HuH-7.5 (cell line): ENCODE measurements around the gene ZFP64.
A peak's percentile ranks its signal among the peaks of the same experiment; 100 is the strongest.
"Not testable (repeated sequence)": the region's sequence is repeated elsewhere in the genome, so short reads cannot be mapped to it uniquely, and the experiment has no call there.

Experiments used
- DNase-seq: peaks from one replicate; pipeline ENCODE4 v3.0.0; 2011; ENCODE audit warnings: low spot score

The ZFP64 gene

DNA sequence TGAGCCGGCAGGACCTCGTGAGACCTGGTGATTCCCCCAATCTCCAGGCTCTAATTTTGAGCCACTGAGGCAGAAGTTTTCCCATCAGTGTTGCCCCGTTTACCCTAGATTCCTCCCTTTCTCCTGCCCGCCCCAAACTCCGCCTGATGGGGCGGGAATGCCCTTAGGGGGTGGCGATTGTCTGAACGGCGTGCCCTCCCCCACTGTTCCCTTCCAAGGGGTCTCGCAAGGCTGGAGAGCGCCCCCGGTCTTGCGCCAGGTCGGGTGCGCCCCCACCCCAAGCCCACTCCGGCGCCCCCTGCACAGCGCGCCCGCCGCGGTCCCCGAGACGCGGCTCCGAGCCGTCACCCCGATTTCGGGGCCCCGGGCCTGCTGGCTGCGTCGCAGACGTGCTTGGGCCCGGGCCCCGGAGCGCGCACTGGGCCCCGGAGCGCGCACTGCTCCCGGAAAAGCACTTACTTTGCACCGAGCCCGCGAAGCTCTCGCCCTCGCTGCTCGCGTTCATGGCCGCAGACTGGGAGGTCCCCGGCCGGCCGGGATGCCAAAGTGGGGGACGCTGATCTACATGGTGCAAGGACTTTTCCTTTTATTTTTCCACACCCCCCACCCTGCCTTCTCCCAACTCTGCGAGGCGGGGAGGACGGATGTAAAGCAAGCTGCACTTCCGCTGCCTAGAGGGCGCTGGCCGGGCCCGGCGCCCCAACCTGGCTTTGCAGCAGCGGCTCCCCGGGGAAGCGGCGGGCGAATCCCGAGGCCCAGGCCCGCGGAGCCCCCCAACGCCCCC is at the start of gene ZFP64:
Gene ZFP64, minus strand, starts transcription at position 648 of the 784 bp plus-strand sequence. Its CDS starts 143 bp downstream, at position 505.
- DNase-seq, result peak; percentile 84

DNA sequence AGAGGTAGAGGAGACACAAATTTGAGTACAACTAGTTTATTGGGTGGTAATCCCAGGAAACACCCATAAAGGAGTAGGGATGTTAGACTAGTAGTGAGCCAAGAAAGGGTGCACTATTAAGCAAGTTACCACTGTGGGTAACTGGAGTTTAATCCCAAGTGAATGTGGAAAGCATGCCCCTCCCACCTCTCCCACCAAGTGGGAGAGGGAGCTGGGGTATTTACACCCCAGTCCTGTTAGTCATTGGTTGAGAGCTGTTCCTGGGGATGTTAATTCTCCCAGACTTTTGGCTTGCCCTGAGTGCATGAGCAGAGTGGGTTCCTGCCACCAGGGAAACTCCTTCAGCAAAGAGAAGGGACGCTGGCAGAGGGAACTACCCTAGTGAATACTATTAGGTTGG is 49.2 kb upstream of the ZFP64 start:
- no peak for DNase-seq

DNA sequence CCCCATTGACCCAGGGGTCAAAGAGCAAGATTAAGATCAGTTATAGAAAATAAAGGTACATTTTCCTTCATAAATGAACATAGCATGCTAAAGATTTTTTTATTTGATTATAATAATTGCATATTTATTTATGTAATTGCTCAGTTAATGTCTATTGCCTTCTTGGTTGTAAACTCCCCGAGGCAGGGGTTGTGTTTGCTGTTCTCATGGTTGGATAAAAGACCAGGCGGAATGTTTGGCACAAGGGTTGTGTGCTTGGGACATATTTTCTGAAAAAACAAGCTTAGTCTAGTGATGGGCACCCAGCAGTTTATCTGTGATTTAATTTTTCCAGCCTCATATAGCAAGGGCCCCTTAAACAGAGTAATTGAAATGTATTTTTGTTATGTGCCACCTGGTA is 47.5 kb upstream of the ZFP64 start:
- DNase-seq, result no peak

DNA sequence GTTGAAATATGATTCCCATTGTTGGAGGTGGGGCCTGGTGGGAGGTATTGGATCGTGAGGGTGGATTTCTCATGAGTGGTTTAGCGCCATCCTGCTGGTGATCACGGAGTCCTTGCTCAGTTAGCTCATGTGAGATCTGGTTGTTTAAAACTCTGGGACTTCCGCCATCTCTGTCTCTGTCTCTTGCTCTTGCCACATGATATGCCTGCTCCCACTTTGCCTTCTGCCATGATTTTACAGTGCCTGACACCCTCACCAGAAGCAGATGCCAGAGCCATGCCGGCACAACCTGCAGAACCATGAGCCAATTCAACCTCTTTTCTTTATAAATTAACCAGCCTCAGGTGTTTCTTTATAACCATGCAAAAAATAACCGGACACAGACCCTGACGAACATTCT is 44.7 kb upstream of the ZFP64 start:
- DNase-seq, result no peak

DNA sequence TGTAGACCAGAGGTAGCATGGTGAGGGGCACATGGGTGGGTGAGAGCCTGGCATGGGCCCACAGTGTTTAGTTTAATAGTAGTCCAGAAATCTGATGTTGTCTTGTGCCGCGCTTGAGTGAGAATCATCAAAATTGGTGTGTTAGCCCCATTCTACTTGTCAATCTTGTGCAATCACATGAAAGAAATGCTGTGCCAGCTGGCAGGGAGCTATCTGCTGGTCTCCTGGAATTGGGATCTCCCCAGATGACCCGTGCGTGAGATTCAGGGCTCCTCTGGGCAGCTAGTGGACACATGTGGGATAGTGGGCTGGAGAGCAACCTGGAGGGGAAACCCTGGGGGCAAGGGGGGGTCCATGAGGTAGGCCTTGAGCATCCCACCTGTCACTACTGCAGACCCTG is 43.5 kb upstream of the ZFP64 start:
- DNase-seq, result no peak

DNA sequence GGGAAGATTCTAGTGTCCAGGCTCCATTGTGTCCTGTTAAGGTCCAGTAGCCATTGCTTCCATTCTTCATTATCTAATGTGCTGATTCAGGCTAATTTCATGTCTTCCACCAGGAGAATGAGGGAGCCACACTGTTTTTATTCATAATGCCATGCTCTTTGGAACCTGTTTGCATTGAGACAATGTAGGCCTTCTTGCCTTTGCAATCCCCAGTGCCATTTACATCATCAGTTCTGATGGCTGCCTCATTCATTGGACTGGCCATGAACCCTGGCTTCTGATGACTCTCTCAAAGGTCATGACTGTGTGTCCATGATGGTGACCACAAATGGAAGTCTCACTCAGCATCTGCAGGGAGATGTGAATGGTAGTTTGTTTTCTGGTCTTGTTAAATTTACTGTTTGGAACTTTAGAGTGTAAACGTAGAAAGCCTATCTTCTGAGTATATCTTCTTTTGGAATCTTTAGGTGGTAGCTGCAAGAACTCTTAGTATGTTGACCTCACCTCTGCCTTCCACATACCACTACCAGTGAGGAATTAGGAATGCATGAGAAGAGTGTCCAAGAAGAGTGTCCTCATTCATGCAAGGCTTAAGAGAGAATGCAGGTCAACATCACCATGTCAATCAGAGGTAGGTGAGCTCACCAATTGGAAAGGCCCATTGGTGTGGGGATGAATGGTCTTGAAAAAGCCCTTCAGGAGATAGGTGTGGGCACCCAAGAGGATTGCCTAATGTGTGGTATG is 42.9 kb upstream of the ZFP64 start:
- no peak for DNase-seq

DNA sequence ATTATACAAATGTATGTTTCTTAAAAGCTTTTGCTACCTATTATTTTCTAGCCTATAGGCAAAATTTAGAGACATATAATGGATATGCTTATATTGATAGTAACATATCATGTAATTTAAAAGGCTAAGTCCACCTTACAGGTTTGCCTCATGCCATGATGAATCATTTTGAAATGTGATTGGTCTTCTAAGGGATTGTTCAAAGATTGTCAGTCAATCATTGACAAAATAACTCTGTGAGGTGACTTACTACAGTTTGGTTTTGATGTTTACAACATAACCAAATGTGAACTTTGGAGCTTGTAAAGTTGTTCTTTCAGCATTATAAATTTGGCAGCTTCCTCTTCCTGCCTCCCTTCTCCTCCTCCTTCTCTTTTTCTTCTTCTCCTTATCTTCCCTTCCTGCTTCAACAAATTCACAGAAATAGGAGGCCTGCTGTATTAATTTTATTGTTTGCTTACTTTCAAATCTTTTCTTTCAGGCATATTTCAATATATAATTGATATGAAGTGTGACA is 39.7 kb upstream of the ZFP64 start:
- DNase-seq, result peak; percentile 52

DNA sequence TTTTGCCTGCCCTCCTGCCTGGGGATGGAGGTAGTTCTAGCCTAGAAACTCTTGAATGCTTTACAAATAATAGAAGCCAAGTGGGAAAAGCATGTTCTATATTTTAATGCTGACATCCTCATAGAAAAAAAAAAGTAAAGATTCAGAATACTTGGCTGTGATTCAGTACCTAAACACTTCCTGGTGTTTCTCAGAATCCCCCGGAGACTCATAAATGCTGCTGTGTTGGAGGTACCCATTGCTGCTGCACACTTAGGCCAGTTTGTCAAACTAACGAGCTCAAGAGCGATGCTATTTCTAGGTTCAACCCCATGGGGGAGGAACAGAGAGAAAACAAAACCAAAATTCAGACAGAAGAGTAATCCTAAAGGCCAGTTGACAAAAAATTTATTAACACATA is 38.8 kb upstream of the ZFP64 start:
- no peak for DNase-seq

DNA sequence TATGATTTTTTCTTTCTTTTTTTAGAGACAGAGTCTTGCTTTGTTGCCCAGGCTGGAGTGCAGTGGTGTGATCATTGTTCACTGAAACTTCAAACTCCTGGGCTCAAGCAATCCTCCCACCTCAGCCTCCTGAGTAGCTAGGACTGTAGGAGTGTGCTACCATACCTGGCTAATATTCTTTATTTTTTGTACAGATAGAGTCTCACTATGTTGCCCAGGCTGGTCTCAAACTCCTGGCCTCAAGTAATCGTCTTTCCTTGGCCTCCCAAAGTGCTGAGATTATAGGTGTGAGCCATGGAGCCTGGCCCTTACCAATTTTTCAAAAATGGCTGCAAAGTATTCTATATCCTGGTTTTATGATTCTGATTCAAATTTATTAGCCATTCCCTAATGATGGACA is 37.8 kb upstream of the ZFP64 start:
- DNase-seq, result not testable (repeated sequence)

DNA sequence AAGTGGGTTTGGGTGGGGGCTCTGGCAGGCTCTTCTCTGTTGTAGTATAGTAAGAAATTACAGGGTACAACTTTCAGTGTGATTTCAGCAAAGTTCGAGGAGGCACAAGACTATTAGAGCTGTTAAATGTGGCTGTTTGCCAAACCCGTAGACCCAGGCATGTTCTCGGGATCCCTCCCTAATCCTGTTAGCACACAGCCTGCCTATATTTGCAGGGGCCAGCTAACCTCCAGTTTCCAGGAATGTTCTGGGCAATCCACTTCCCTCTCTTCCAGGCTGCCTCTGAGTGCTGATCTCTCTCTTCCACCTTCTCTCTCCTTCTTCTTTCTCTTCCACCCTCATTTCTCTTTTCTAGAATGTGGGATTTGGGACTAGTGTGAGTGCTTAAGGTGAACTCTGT is 34.8 kb upstream of the ZFP64 start:
- DNase-seq, result no peak

DNA sequence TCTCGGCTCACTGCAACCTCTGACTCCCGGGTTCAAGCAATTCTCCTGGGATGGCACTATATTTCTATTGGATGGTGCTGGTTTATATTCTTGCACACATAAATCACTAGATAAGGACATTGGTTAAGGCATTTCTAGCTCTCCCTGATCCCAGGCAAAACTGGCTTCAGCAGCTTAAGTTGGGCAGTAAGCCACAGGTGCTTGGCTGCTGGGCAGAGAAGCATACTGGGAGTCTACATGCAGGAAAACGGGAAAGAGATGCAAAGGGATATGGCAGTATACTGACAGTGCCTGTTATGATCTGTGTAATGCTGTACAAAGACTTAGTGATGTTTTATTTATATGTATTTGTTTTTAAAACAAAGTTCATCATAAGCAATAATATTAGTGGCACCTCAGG is 33.3 kb upstream of the ZFP64 start:
- DNase-seq, result no peak

DNA sequence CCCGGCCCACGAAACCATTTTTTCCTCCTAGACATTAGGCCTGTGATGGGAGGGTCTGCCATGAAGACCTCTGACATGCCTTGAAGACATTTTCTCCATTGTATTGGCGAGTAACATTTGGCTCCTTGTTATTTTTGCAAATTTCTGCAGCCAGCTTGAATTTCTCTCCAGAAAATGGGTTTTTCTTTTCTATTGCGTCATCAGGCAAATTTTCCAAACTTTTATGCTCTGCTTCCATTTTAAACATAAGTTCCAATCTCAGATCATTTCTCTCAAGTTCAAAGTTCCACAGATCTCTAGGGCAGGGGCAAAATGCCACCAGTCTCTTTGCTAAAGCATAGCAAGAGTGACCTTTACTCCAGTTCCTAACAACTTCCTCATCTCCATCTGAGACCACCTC is 29.8 kb upstream of the ZFP64 start:
- not testable (repeated sequence) for DNase-seq

DNA sequence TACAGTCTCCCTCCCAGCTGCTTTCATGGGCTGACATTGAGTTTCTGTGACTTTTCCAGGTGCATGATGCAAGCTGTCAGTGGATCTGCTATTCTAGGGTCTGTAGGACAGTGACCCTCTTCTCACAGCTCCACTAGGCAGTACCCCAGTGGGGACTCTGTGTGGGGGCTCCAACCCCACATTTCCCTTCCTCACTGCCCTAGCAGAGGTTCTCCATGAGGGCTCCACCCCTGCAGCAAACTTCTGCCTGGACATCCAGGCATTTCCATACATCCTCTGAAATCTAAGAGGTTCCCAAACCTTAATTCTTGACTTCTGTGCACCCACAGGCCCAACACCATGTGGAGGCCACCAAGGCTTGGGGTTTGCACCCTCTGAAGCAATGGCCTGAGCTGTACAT is 29.3 kb upstream of the ZFP64 start:
- DNase-seq, result not testable (repeated sequence)

DNA sequence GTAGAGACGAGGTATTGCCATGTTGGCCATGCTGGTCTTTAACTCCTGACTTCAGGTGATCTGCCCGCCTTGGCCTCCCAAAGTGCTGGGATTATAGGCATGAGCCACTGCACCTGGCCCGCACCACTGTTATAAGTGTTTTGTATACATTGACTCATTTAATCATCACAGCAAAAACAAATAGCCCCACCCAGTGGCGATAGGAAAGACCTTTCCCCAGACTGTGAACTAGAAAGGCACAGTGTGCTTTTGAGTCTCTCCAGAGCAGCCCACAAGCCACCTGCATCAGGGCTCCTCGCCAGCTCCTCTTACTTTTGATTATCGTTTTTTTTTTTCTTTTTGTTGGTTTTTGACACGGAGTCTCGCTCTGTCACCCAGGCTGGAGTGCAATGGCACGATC is 27.9 kb upstream of the ZFP64 start:
- no peak for DNase-seq

DNA sequence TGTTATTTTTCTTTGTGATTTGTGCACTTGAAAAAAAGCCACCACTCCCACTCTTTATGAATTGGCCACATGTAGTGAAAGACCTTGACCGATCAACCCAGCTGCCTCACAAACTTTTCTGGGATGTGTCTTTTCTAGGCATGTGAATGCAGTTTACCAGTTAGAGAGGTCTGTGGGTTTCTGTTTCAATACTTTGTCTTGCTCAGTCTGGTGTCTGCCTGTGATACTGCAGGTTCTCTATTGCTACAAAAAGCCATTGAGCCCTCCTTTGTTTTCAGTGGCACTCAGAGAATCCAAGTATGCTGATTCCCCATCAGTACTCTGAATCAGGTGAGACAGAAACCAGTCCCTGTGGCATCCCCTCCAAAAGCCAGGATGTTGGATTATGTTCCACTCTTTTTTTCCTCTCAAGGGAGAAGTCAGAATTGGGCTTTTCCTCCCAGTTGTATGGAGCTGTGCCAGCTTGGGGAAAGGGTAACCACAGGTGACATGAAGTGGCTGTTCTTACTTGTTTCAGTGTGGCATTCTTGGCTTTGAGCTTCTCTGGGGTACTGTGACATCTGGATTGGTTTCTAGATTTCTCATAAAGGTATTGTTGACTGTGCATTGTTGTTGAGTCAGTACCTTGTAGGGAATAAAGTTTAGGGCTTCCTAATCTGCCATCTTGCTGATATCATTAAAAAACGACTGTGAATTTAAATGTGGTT is 26.3 kb upstream of the ZFP64 start:
- no peak for DNase-seq

DNA sequence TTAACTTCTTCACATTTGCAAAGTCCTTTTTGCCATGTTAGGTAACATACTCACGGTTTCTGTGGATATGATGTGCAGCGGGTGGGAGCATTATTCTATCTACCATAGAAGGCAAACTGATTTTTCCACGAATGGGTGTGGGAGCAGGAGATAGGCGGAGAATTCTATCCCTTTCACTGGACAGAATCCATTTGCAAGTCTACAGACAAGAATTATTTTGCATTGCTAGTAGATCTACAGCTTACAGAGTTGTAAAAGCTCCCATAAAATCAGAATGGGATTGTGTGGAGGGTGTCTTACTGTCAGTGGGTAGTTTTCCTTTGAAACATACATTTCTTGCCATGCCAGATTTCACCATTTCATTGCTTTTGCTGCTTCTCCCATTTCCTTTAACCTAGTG is 22.4 kb upstream of the ZFP64 start:
- DNase-seq, result no peak

DNA sequence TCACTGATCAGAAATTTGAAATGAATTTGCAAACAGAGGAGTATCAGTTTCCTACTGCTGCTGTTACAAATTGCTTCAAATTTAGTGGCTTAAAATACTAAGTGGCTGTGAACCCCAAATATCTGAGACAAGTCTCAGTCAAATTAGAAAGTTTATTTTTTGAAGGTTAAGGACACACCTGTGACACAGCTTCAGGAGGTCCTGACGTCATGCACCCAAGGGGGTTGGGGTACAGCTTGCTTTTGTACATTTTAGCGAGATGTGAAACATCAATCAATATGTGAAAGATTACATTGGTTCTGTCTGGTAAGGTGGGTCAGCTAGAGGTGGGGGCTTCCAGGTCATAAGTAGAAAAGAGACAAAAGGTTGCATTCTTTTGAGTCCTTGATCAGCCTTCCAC is 21.4 kb upstream of the ZFP64 start:
- no peak for DNase-seq

DNA sequence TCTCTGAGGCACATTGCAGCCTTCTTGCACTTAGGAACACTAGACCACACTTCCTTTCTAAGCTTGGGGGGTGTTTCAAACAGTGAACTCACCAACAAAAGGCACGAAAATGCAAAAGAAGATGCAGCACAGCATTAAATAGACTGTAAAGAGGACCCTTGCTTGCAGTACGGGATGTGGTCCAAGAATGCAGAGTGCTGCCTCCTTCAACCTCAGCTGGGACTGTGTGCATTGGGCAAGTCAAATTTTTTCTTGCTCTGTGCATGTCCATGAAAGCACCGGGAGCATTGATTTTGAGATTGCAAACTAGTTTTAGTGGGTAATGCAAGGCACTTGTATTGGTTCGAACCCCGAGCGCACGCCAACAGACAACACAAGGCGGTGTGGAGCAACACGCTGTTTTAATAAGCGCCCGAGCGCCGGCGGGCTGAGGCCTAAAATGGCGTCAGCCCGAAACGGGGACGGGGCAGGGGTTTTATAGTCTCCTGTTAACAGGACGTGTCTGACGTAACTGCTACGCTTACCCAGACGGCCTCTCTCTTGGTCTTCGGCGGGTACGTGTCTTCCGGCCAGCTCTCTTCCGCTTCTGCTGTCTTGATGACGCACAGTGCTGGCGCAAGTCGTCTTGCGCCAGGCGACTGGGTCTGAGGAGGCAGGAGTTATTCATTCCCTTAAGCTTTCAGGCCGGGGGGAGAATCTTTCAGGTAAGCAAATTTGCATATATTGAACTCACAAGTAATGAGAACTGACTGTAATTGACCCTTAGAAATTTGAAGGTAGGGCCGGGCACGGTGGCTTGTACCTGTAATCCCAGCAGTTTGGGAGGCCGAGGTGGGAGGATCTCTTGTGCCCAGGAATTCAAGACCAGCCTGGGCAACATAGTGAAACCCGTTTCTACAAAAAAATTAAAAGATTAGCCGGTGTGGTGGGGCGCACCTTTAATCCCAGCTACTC is 18.7 kb upstream of the ZFP64 start:
- no peak for DNase-seq

DNA sequence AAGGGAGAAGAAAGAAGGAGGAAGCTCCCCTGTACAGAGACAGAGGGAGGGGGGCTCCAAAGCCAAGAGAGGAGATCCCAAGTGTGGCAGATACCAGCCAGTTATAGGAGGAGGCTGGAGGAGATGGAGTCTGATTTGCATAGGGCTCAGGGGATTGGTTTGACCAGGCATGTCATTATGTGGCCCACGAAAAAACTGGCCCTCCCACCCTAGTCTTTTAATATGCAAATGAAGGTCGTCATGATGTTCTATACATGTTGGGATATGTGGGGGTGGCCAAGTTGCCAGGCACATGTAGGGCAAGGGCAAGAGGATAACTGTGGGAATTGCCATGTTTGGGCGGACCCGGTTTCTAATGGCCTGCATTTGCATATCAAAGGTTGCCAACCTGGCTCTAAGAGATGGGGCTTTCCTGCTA is 17.6 kb upstream of the ZFP64 start:
- no peak for DNase-seq

DNA sequence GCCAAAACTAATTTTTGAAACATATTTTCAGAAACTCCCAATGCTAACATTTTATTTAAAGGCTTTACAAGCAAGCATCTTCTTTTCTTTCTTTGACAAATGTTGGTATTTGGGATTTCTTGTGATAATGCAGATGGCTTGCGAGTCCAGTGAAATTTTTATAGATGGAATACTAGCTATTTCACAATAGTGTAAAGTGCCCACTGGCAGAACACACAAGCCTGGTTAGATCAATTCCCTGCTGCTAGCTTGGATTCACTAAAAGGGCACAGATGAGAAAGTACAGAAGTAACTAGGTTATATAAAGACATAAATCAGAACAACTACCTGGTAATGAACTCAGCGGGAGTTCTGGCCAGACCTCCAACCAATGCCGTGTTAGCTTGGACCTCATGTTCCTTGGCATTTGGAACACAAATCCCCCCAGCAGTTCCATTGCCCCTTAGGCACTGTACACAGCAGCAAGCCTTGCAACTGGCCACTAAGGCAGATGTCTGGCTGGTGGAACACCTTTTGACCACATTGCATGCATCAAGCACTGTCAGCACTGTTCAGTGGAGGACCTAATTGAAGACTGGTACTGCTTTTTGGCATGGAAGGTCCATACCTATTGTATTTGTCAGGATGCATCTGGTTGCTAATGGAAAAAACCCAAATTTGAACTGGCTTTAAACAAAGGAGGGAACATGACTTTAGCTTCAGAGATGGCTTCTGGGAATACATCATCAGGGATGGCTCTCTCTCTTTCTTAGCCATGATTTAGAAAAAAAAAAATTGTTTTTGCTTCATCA is 15.6 kb upstream of the ZFP64 start:
- DNase-seq, result no peak

DNA sequence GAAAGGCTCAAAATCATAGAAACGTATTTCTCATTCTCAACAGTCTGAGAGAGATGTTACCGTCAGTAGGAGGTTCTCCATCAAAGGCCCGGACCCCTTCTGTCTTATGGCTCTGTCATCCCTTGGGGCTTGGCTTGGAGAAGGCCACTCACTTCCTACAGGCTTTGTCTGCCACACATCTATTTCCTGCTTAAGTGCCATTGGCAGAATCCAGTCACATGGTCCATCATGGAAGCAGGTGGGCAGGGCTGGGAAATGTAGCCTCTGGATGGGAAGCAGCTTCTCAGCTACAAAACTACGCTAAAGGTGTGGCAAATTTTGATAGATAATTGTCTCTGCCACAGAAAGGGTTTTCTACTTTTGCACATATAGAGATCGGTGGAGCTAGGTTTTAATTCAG is 12.6 kb upstream of the ZFP64 start:
- DNase-seq, result no peak
